GM06990 (cell line): ENCODE results near the gene ISY1.
"Not testable (repeated sequence)": the region's sequence is repeated elsewhere in the genome, so short reads cannot be mapped to it uniquely, and the experiment has no call there.

Experiments used
- DNase-seq: peaks from one replicate; pipeline ENCODE4 v3.0.0-alpha.2; 2011; ENCODE audit not compliant: insufficient read length; ENCODE audit errors: extremely low read depth
- H3K27me3 ChIP-seq: replicated peaks from 2 replicates; pipeline ENCODE4 v1.6.0; 2011; ENCODE audit warnings: low read length; ENCODE audit not compliant: control insufficient read depth, insufficient read depth
- H3K36me3 ChIP-seq: 2 replicates; pipeline ENCODE4 v1.5.1; 2011; ENCODE audit warnings: low read length; ENCODE audit not compliant: control insufficient read depth, insufficient read depth
- H3K4me3 ChIP-seq: replicated peaks from 2 replicates; pipeline ENCODE4 v1.5.1; 2011; ENCODE audit warnings: low read depth, mild to moderate bottlenecking, control low read depth, low read length
- CTCF ChIP-seq: IDR thresholded peaks from 2 replicates; pipeline ENCODE4 v1.5.1; 2011; ENCODE audit warnings: low read length, control low read depth, mild to moderate bottlenecking, inconsistent platforms; ENCODE audit not compliant: insufficient read depth, poor library complexity, severe bottlenecking

ISY1 gene

GRCh38 chr3:129176051-129176450 is 15.2 kb upstream of the ISY1 start:
- no peak for DNase-seq
- Histone ChIP-seq H3K27me3 (no peaks in the 10 kb centered on the region), H3K4me3 (no peak overlapping the region), H3K36me3 (peaks cover 4% of the 10 kb centered on the region)
- no peak for TF ChIP-seq CTCF

GRCh38 chr3:129173725-129174124 is 12.9 kb upstream of the ISY1 start:
- Histone ChIP-seq H3K27me3 (no peaks in the 10 kb centered on the region), H3K36me3 (peaks cover 15% of the 10 kb centered on the region), H3K4me3 (no peak overlapping the region)
- DNase-seq = no peak
- TF ChIP-seq CTCF = no peak

GRCh38 chr3:129173206-129173605 is 12.3 kb upstream of the ISY1 start:
- Histone ChIP-seq H3K27me3 (no peaks in the 10 kb centered on the region), H3K4me3 (no peak overlapping the region), H3K36me3 (peaks cover 15% of the 10 kb centered on the region)
- DNase-seq = no peak
- no peak for TF ChIP-seq CTCF

GRCh38 chr3:129166579-129167332 is 5.9 kb upstream of the ISY1 start:
- peaks cover 21% of the 10 kb centered on the region for H3K36me3 ChIP-seq
- no peak for TF ChIP-seq CTCF
- no peaks in the 10 kb centered on the region for H3K27me3 ChIP-seq
- DNase-seq = no peak
- H3K4me3 ChIP-seq = no peak overlapping the region

GRCh38 chr3:129165594-129165993 is 4.7 kb upstream of the ISY1 start:
- peaks cover 16% of the 10 kb centered on the region for H3K36me3 ChIP-seq
- H3K4me3 ChIP-seq, DNase-seq, H3K27me3 ChIP-seq: not testable (repeated sequence)

GRCh38 chr3:129164500-129164899 is 3.6 kb upstream of the ISY1 start:
- peaks cover 8% of the 10 kb centered on the region for H3K36me3 ChIP-seq
- TF ChIP-seq CTCF = no peak
- DNase-seq = no peak
- no peaks in the 10 kb centered on the region for H3K27me3 ChIP-seq
- H3K4me3 ChIP-seq = no peak overlapping the region
